ENCODE results near the gene SLC6A11.

The SLC6A11 gene

GRCh38 chr3:10890665-10891064, 74.6 kb downstream of the SLC6A11 start:
- no peak for DNase-seq

- DNase-seq, result no peak
Measured at GRCh38 chr3:10892622-10893021, 76.6 kb downstream of the SLC6A11 start.

DNA sequence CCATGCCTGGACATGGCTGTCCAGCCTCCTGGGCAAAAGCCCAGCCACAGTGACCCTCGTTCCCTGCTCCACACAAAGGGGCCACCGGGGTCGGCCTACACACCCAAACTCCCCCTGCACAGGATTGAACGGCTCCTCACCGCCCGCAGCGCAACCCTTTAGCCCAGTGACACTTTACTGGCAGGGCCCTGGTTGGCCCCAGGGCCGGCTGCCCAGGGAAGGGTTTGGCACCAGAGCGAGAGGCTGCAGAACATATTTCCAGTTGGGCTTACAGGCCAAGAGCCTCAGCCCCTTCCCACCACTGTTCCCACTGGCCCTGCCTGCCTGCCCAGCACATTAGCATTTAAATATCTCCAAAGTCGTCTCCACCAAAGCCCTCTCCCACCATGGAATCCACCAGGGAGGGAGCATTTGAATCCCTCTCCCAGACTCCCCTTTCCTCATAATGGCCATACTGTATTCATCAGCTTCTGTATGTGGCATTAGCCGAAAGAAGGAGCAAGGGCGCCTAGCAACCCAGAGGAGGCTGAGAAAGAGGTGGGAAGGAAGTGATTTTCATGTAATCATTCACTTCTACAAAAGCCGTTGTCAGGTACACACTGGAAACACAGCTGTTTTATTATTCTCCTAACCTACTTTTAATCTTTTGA, 85.4 kb downstream of the SLC6A11 start:
- no peak for DNase-seq

DNA sequence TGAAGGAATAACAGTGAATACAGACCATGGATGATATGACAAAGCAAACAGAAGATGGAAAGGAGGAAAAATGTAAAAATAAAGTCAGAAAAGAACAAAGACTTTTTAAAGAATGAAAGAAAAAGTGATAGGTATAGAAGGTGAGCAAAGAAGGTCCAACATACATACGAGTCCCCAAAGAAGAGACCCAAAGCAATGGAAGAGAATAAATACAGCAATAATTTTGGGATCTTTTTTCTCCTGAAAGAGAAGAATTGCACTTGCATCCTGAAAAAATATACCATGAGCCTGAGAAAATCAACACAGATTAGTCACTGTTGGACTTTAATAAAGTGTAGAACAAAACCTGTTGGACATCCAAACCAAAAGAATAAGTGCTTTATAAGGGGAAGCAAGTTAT, 91.2 kb downstream of the SLC6A11 start:
- DNase-seq, result no peak

- no peak for DNase-seq
Measured at GRCh38 chr3:10910367-10910766, 94.3 kb downstream of the SLC6A11 start.

GRCh38 chr3:10911350-10912002, 95.4 kb downstream of the SLC6A11 start:
- no peak for DNase-seq

- DNase-seq, result no peak
Measured at GRCh38 chr3:10912786-10913185, 96.8 kb downstream of the SLC6A11 start.

DNA sequence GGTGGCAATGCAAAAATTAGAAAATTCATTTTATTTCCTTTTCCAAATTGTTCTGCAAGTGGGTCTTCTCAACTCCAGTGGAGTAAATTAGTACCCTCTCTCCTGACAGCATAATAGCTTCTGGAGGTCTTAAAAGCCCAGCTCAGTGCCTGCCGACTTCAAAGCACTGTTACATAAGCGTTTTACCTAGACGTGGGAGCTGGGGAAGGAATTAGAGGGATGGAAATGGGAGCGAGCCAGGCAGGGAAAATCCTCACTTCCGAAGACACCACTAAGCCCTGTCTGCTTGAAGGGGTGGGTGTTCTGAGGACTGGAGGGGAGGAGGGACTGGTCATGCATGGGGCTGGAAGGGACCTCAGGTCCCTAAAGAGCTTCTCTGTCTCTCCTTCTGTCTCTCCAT, 99.3 kb downstream of the SLC6A11 start:
- DNase-seq, result no peak

DNA sequence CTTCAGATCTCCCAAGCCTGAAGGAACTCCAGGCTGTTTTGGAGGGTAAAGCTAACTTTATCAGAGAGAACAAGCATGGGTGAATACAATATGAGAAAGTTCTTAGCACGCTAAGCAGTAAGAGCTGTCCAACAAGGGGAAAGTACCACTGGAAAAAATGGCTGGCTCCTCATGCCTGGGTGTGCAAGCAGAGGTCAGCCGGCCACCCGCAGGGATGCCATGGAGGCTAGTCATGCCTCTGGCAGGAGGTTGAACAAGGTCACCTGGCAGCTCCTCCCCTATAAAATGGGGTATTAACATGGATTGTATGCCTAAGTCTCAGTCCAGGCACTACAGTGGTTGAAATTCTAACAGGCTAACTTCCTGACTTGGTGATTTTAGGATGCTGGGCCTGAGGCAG, 101.1 kb downstream of the SLC6A11 start:
- DNase-seq, result no peak

GRCh38 chr3:10918011-10918410, 102.0 kb downstream of the SLC6A11 start:
- DNase-seq, result no peak

DNA sequence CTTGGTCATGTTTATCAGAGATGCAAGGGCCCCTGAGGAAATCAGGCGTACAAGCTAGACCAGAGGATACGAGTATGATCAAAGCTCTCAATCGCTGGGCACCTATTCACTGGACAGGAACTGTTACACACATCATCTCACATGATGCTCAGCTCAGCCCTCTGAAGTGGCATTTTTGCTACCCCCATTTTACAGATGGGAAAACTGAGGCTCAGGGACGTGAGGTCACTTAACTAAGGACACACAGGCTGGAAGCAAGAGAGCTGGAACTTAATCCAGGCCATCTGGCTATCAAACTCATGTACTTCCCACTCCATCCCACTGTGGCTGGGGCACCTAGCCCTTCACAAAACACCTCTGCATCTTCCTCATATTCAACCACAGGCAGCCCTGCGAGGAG, 103.6 kb downstream of the SLC6A11 start:
- DNase-seq, result no peak

DNA sequence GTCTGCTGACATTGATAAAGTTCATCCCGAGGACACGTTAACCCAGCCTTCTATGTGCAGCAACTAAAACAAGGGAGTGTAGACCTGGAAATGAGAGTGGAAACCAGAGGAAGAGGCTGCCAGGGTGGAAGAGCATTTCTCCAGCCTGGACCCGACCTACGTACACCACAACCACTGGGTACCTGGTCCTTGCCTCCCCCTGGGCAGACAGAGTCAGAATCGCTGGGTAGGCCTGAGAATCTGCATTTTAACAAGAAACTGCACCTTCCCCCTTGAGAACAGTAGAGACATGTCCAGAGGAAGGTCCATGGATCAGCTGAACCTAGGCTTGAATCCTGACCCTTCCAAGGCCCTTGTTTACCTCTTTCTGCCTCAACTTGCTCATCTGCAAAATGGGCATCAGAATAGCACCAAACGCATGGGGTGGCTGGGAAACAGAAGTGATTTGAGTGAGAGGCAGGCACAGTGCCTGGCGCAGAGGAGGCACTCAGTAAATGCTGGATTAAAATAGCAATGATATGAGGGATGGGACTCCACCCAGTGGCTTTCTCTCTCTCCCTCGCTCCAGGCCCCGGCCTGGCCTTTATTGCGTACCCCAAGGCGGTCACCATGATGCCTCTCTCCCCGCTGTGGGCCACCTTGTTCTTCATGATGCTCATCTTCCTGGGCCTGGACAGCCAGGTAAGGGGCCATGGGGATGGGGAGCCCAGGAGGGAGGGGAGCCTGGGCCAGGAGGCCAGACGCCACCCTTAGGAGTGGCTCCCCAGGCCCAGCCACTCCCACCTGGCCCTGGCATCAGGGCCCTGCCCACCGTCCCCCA, 109.6 kb downstream of the SLC6A11 start:
- no peak for DNase-seq

DNA sequence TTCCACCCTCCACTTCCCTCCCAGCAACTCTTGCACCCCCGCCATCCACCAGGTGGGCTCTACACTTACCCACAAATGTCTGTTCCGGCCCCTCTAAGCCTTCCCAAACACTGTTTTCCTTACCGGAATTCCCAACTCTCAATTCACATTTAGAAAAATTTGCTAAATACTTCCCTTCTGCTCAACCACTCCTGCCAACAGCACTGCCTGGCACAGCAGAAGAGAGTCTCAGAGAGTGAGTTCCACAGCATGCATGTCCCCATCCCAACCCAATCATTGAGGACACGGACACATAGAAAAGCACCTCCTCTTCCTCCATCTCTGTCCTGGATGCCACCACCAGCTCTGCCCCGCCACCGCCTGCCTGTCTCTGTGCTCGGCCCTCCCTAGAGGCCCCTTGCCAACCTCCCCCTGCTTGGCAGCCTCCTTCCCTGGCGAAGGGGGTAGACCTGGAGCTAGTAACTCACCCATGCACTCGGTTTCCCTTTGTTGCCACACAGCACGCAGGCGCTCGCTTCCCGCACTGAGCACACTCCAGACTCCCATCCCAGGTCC, 110.3 kb downstream of the SLC6A11 start:
- DNase-seq, result no peak

GRCh38 chr3:10926811-10927521, 110.9 kb downstream of the SLC6A11 start:
- DNase-seq, result no peak

DNA sequence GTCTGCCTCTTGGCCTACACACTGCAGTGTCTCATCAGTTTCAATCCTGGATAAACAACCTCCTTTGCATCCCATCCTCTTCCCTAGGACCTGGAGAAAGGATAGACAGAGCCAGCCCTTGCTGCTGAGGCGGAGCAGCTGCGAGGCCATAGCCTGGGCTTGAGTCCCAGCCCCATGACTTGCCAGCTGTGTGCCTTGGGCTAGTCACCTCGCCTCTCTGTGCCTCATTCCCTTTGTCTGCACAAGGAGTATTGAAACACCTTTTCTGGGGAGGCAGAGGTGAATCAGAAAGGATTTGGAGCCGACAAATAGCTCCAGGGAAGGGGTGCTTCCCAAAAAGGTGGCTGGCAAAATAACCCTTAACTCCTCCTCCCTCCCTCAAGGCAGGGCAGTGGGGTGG, 111.5 kb downstream of the SLC6A11 start:
- no peak for DNase-seq

- DNase-seq, result no peak
Measured at GRCh38 chr3:10928407-10928960, 112.5 kb downstream of the SLC6A11 start.

DNA sequence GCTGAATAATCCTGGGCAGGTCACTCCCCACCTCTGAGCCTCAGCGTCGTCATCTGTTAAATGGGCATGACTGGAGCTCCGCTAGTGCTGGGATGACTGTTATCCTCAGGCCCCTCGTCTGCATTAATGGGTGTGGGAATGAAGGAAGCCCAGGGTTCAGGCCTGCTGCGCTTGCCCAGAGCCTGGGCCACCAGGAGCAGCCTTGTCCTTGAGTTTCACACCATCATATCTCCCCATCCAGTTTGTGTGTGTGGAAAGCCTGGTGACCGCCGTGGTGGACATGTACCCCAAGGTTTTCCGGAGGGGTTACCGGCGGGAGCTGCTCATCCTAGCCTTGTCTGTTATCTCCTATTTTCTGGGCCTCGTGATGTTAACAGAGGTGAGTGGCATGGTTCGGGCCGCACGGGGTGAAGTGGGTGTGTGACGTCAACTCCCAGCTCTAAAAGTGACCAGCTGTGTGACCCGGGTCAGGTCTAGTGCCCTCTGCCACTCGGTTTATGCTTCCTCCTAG, 113.0 kb downstream of the SLC6A11 start:
- DNase-seq, result no peak

DNA sequence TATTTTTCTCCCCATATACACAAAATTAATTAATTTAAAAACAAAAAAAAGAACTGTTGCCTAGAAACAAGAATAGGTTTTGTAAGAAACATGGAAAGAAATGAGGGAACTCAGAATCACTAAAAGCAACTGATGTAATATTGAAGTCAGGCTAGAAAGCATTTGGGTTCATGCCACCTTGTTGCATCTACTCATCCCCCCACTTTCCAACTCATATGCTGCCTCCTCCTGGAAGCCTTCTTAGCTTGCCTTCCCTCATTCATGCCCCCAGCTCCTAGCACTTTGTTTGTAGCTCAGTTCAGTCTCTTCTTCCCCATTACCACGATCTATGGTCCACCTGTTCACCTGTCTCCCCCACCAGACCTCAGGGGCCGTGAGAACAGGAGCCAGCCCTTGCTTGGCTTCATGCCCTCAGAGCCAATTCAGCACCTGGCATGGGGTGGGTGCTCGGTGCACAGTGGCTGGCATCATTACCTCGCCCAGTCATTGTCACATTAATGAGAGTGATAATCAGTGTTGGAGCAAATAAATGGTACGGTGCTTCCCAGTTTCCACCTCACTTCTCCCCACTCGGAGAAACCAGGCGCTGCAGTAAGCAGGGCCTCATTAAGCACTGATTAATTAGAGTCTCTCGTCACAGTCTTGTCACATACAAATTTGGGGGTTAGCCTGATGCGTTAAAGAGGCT, 114.1 kb downstream of the SLC6A11 start:
- DNase-seq, result no peak

DNA sequence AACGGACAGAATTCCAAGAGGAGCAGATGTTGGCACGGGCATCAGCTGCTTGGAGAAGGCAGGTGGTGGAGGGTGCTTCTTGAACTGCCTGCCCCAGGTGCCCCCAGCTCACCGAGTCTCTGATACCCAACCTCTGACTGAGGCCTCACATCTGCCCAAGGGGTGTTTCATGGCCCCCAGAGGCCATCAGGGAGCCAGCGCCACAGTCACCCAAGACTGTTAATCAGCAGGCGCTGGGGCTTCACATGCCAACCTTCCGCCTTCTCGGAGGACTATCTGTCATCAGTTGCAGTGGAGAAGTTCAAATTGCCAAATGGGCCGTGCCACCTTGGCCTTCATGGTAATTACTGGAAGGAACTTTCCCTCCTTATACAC, 114.6 kb downstream of the SLC6A11 start:
- DNase-seq, result no peak

DNA sequence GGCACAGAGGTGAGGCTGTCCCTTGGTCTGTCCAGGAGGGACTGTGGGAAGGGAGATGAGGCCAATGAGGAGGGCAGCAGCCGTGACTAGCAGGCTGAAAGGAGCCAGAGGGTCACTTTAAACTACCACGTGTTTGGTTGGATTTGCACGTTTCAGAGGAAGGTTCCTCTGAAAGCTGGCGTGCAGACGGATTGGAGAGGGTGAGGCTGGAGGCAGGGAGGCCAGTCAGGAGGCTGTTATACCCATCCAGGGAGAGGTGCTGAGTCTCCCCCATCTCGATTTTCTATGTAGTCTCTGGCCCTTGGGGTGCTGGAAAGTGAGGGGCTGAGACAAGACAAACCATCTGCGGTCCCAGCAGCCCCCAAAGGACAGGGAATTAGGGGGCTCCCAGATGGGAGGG, 116.6 kb downstream of the SLC6A11 start:
- DNase-seq, result no peak

GRCh38 chr3:10933021-10933420, 117.0 kb downstream of the SLC6A11 start:
- no peak for DNase-seq

GRCh38 chr3:10933470-10933804, 117.4 kb downstream of the SLC6A11 start:
- DNase-seq, result no peak
